K562 (cell line): ENCODE data around the gene SAMD10. TPM values are rescaled to one million over a fixed set of nuclear protein-coding genes. Genes with fewer than 3 reads are reported as not detected.

Experiments used
- AFF1 ChIP-seq, 2 experiments: fragments of 450-650 bp; IDR thresholded peaks; 2 replicates each; pipeline ENCODE4 v1.6.1; 2018; ENCODE audit warnings: mild to moderate bottlenecking in 2 of 2, low read depth in 1 of 2; ENCODE audit not compliant: partially characterized antibody in 2 of 2
- CCAR2 ChIP-seq: fragments of 200-400 bp; formaldehyde crosslinking; IDR thresholded peaks from 2 replicates; pipeline ENCODE4 v1.6.1; 2017; ENCODE audit warnings: mild to moderate bottlenecking, low read depth, low read length
- CGGBP1 ChIP-seq: fragments of 250-450 bp; sonication (Bioruptor Pico); IDR thresholded peaks from 2 replicates; pipeline ENCODE4 v1.9.0; 2021; ENCODE audit warnings: mild to moderate bottlenecking
- CHD1 ChIP-seq: fragments of 200-600 bp; sonication (generic); IDR thresholded peaks from one replicate; pipeline ENCODE4 v1.6.1; 2012; ENCODE audit warnings: mild to moderate bottlenecking, moderate library complexity, low read length, inconsistent platforms
- DPF2 ChIP-seq: fragments of 450-650 bp; IDR thresholded peaks from 2 replicates; pipeline ENCODE4 v1.6.1; 2016
- ELF1 ChIP-seq: fragments of 200-800 bp; sonication (Bioruptor generic); IDR thresholded peaks from 2 replicates; pipeline ENCODE4 v1.6.1; 2016; ENCODE audit warnings: missing genetic modification characterization, missing compliant biosample characterization
- GTF2B ChIP-seq: IDR thresholded peaks from 2 replicates; pipeline ENCODE4 v1.6.1; 2011; ENCODE audit not compliant: insufficient read length; ENCODE audit errors: extremely low read depth
- HDAC6 ChIP-seq: IDR thresholded peaks from 2 replicates; pipeline ENCODE4 v1.6.1; 2012; ENCODE audit warnings: low read depth, mild to moderate bottlenecking, control low read depth, inconsistent platforms, low read length, moderate library complexity
- HMGXB4 ChIP-seq: sonication (generic); formaldehyde crosslinking; IDR thresholded peaks from 2 replicates; pipeline ENCODE4 v1.8.1; 2023; ENCODE audit warnings: mild to moderate bottlenecking, missing genetic modification reagents
- HNRNPH1 ChIP-seq: fragments of 200-400 bp; formaldehyde crosslinking; optimal IDR thresholded peaks from 2 replicates; pipeline ENCODE3; 2017; ENCODE audit warnings: low read depth, mild to moderate bottlenecking, low read length, moderate library complexity
- KLF13 ChIP-seq: fragments of 450-650 bp; IDR thresholded peaks from 2 replicates; pipeline ENCODE4 v1.6.1; 2016; ENCODE audit warnings: missing genetic modification characterization, low read depth, mild to moderate bottlenecking, missing compliant biosample characterization, moderate library complexity, borderline replicate concordance
- RAD21 ChIP-seq, 2 experiments: fragments of 250-450 bp in 1 of 2; fragments of 450-650 bp in 1 of 2; sonication (Bioruptor Pico) in 1 of 2; formaldehyde crosslinking in 1 of 2; IDR thresholded peaks in 1 of 2; conservative IDR thresholded peaks in 1 of 2; 2 replicates each; pipeline versions ENCODE4 v1.4.0 to v1.8.0; 2020 to 2022; ENCODE audit warnings: mild to moderate bottlenecking in 2 of 2, moderate library complexity in 1 of 2
- RUNX1 ChIP-seq: sonication (generic); IDR thresholded peaks from 2 replicates; pipeline ENCODE4 v1.6.1; 2016; ENCODE audit warnings: antibody characterized with exemption, low read depth
- SIN3A ChIP-seq, 2 experiments: fragments of 150-350 bp in 1 of 2; IDR thresholded peaks; 2 replicates each; pipeline ENCODE4 v1.6.1; 2011 to 2016; ENCODE audit warnings: borderline replicate concordance in 2 of 2, low read depth in 2 of 2, low read length in 2 of 2, mild to moderate bottlenecking in 2 of 2, moderate library complexity in 2 of 2; ENCODE audit not compliant: control insufficient read depth in 1 of 2
- SIRT6 ChIP-seq: IDR thresholded peaks from one replicate; pipeline ENCODE4 v1.6.1; 2012; ENCODE audit warnings: low read depth, mild to moderate bottlenecking, control low read depth, inconsistent platforms, low read length, moderate library complexity
- SNIP1 ChIP-seq: fragments of 450-650 bp; IDR thresholded peaks from 2 replicates; pipeline ENCODE4 v1.7.1; 2017; ENCODE audit warnings: low read depth, mild to moderate bottlenecking
- SP2 ChIP-seq: IDR thresholded peaks from 2 replicates; pipeline ENCODE4 v1.6.1; 2011; ENCODE audit warnings: mild to moderate bottlenecking, low read depth, low read length, moderate library complexity; ENCODE audit not compliant: poor library complexity, severe bottlenecking; ENCODE audit errors: extremely low read depth
- SRSF9 ChIP-seq: fragments of 200-400 bp; formaldehyde crosslinking; IDR thresholded peaks from 2 replicates; pipeline ENCODE4 v1.6.1; 2017; ENCODE audit warnings: low read depth, low read length, borderline replicate concordance
- ZBED1 ChIP-seq: IDR thresholded peaks from 2 replicates; pipeline ENCODE4 v1.6.1; 2014
- ZNF165 ChIP-seq: fragments of 250-450 bp; sonication (Bioruptor Pico); IDR thresholded peaks from 2 replicates; pipeline ENCODE4 v1.4.0; 2020; ENCODE audit warnings: borderline replicate concordance
- ZNF551 ChIP-seq: fragments of 250-450 bp; sonication (Bioruptor Pico); IDR thresholded peaks from 2 replicates; pipeline ENCODE4 v1.5.0; 2021; ENCODE audit warnings: mild to moderate bottlenecking, moderate library complexity
- polyA plus RNA-seq, 8 experiments: library from polyadenylated mRNA; depleted of rRNA in 4 of 8; stranded (reverse) in 5 of 8; unstranded in 3 of 8; fragments of >200 nt; fragmentation: Nextera tagmentation in 2 of 8; fragmentation: Illumina TruSeq in 1 of 8; extraction: Ambion mirVana in 2 of 8; extraction: Trizol in 1 of 8; gene quantifications; 2 replicates each; pipeline versions ENCODE4 v1.2.1 to v1.2.3, GENCODE V29; 2011 to 2014; ENCODE audit warnings: inconsistent platforms in 1 of 8, missing spikeins in 1 of 8
- total RNA-seq, 7 experiments: library from RNA; depleted of rRNA in 6 of 7; stranded (reverse); fragments of >200 nt in 6 of 7; fragmentation: Illumina TruSeq in 2 of 7; extraction: Trizol in 2 of 7; gene quantifications; 2 replicates each; pipeline versions ENCODE4 v1.2.1 to v1.2.3, GENCODE V29; 2011 to 2021; ENCODE audit warnings: low replicate concordance in 1 of 7

The SAMD10 gene
- total and polyA plus RNA-seq, 9 of the 15 experiments (the other 6 are each of a cell fraction or from before 2014, with no cell fraction given): 0.37 to 15.2 (median 4.8) TPM

GRCh38 chr20:63955827-63956663 is 23.4 kb downstream of the SAMD10 start, which contains the start of gene UCKL1 (continued):
- TF ChIP-seq CHD1: no peak
- no peak for TF ChIP-seq SRSF9
- TF ChIP-seq RUNX1: no peak
- peak; percentile 97; the same call in 1 of the 2 replicates for TF ChIP-seq KLF13
- no peak for TF ChIP-seq CGGBP1 (CRISPR knock-in tag)
- TF ChIP-seq GTF2B: no peak
- TF ChIP-seq ZNF551: no peak
- TF ChIP-seq ZNF165: no peak
- TF ChIP-seq SIN3A (IDR thresholded peaks at IDR 0.05; ENCODE audit: borderline replicate concordance in 2 of 2, control insufficient read depth in 1 of 2, low read depth in 2 of 2, low read length in 2 of 2): peak; percentile 80 to 94; a peak in 3 of 4 replicates
- TF ChIP-seq AFF1 (IDR thresholded peaks at IDR 0.05; ENCODE audit: low read depth in 1 of 2, partially characterized antibody in 2 of 2): peak in 1 of 2 experiments; percentile 97
- TF ChIP-seq HDAC6: no peak
- TF ChIP-seq DPF2: no peak
- TF ChIP-seq RAD21 (CRISPR knock-in tag; conservative IDR thresholded peaks at IDR 0.05 in 1 of 2, IDR thresholded peaks at IDR 0.05 in 1 of 2): no peak
- no peak for TF ChIP-seq CCAR2
- TF ChIP-seq HMGXB4 (CRISPR knock-in tag): 0 out of 2 replicates have a peak, but pooled peaks have one; percentile 72
- no peak for TF ChIP-seq SNIP1
- no peak for TF ChIP-seq SP2
- no peak for TF ChIP-seq ELF1 (tag)
- no peak for TF ChIP-seq HNRNPH1
- TF ChIP-seq SIRT6: no peak
- TF ChIP-seq ZBED1: no peak
